GM19397 (cell line): Measurements from ENCODE around the gene CD22.

Experiments
- ATAC-seq: cut with Tn5 transposase; IDR thresholded peaks from one replicate; pipeline ENCODE4 v1.9.1; 2021; ENCODE audit warnings: mild to moderate bottlenecking, moderate library complexity; ENCODE audit not compliant: unreplicated experiment

CD22 gene

DNA sequence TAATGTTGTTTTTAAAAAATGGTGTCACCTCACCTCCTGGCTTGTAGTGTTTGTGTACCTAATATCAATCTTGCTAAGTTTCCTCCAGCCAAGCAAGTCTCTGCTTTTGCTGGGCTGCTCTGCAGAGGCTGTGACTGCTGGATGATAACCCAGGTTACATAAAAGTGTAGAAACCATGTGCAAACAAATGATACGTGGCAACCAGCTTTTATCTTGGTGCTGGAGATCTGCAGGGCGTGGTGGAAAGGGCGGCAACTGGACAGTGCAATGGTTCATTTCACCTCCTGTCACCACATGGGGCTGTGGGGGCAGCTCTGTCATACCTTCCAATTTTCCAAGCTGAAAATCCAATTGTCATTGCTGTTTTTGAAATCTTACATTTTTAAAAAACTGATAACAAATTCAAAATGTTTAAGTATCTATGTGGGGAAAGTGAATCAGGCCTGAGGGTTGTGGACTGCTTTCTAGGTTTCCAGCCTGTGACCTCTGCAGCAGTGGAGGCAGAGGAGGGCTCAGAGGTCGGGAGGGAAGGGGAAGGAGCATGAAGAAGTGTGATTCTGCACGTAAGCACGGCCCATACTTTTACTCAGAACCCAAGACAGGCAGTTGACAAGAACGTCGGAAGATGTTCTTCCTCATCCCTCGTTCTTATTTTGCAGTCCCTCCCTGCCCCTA is 51.6 kb downstream of the CD22 start:
- no peak for ATAC-seq

DNA sequence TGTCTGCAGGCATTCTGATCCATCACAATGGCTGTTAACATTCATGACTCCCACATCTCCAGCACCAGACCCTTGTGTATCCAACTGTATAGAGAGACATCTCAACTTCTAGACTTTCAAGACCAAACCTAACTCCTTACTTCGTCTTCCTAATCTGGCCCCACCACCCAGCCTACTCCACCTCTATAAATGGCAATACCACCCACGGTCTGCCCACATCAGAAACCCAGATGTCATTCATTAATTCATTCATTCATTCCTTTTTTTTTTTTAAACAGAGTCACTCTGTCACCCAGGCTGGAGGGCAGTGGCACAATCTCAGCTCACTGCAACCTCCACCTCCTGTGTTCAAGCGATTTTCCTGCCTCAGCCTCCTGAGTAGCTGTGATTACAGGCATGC is 52.3 kb downstream of the CD22 start:
- ATAC-seq = no peak

DNA sequence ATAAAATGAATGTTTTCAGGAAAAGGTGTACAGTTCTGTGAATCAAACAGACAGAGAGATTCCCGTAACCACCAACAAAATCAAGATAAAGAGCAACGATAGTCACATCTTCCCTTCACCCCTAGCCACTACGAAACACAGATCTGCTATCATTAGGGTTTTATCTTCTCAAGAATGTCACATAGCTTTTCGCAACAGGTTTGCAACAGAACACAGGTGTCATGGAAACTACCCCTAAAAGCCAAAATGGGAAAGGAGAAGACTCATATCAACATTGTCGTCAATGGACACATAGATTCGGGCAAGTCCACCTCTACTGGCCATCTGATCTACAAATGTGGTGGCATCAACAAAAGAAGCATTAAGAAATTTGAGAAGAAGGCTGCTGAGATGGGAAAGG is 52.9 kb downstream of the CD22 start:
- no peak for ATAC-seq

DNA sequence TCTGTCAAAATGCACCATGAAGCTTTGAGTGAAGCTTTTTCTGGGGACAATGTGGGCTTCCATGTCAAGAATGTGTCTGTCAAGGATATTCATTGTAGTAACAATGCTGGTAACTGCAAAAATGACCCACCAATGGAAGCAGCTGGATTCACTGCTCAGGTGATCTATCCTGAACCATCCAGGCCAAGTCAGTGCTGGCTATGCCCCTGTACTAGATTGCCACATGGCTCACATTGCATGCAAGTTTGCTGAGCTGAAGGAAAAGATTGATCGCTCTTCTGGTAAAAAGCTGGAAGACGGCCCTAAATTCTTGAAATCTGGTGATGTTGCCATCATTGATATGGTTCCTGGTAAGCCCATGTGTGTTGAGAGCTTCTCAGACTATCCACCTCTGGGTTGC is 54.5 kb downstream of the CD22 start:
- ATAC-seq = no peak

GRCh38 chr19:35388277-35389054 is 59.5 kb downstream of the CD22 start:
- ATAC-seq = no peak

DNA sequence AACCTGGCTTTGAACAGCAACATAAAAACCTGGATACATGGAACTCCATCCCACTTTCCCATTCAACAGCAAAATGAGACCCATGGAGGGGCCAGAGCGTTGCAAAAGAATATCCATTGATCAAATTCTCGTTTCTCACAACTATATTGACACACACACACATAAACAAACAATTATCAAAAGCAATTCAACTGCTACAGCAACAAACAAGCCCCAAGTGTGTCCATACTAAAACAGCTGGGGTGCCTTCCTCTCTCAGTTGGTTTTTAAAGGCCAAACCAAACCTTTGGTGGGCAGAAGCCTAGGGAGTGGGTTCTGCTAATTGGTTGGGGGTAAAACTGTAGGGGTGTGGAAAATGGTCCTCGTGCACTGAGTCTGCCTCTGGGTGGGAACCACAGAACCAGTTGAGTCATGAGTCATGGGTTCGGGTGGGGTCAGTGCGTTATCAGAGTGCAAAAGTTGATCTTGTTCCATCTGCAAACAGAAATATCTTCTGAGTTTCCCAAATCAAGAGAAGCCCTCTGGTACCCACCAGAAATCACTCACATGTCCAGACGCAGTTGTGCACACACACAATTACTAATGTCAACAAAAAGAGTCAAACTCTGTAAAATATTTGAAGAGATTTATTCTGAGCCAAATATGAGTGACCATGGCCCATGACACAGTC is 60.3 kb downstream of the CD22 start:
- ATAC-seq = no peak

DNA sequence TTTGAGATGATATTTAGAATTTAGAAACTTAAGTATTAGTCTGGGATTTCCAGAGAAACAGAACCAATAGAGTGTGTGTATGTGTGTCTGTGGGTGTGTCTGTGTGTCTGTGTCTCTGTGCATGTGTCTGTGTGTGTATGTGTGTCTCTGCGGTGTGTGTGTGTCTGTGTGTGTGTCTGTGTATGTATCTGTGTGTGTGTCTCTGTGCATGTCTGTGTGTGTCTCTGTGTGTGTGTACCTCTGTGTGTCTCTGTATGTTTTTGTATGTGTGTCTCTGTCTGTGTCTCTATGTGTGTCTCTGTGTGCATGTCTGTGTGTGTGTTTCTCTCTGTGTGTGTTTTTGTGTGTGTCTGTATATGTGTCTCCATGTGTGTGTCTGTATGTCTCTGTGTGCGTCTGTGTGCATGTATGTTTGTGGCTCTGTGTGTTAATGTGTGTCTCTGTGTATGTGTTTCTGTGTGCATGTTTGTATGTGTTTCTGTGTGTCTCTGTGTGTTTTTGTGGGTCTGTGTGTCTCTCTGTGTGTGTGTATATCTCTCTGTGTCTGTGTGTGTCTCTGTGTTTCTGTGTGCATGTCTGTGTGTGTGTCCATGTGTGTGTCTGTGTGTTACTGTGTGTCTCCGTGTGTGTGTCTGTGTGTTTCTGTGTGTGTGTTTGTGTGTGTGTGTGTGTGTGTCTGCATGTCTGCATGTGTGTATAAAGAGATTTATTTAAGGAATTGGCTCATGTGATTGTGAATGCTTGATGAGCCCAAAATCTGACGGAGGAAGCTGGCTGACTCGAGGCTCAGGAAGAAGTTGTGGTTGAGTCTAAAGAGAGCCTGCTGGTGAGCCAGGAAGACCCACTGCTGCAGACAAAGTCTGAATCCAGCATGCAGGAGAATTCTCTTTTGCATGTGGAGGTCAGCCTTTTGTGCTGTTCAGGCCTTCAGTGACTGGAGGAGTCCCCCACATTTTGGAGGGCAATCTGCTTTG is 64.0 kb downstream of the CD22 start:
- no peak for ATAC-seq

DNA sequence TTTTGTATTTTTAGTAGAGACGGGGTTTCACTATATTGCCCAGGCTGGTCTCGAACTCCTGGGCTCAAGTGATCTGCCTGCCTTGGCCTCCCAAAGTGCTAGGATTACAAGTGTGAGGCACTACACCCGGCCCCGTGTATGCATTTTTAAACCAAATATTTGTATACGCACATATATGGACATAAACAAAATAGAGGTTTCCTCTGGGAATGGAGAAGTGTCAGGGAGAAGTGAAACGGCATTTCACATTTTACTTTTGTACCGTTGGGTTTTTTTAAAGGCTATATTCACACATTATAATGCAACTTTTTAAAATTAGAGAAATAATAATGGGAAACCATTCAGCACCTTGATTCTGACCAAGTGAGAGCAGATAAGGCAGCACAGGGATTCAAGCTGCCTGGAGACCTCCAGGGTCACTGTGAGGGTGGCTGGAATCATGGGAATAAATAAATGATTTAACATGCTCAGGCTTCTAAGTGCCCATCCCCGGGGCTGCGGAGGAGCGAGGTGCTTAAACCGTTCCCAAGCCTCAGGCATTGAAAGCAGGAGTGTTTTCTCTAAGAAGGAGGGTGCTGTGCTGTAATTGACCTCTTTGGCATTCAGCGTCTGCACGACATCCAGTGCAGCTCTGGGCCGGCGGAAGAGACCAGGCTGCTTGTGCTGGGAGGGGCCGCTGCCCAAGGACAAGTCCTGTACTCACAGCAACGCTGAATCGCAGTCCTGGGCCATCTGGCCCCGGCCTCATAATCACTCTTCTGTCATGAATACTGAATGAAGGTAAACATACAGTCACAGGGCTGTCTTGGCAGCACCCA is 66.6 kb downstream of the CD22 start:
- no peak for ATAC-seq

DNA sequence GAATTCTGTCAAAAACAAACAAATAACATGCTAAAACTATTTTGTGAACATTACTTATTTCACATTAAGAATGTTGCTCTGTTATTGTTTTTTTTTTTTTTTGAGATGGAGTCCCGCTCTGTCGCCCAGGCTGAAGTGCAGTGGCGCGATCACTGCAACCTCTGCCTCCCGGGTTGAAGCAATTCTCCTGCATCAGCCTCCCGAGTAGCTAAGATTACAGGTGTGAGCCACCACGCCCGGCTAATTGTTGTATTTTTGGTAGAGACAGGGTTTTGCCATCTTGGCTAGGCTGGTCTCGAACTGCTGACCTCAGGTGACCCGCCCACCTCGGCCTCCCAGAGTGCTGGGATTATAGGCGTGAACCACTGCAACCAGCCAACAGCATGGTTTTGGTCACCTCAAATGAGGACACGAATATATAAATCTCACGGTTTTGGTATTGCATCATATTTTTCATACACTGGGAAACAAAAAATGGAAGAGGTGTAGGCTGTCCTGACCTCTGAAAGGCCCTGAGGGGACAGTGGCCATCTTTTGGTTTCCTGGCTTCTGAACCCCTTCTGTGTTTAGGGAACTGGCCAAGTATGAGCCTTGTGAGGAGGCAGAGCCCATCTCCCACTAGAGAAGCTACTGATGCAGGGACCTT is 67.4 kb downstream of the CD22 start:
- ATAC-seq = no peak
